ENCODE results near the gene B3GAT1.

DNA sequence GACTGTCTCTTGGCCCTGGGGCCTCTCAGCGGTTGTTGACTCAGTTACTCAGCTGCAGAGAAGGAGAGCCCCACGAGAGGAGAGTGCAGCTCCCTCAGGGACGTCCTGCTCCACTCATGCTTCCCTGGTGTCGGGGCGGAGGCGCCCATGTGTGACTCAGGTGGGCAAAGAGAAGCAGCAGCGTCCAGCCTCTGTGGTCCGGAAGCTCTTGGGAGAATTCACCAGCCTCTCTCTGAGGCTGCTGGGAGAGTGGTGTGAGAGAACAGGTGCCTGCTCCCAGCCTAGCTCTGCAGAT, 54.5 kb downstream of the B3GAT1 start:
- no peak for TF ChIP-seq POLR2A (IDR thresholded peaks at IDR 0.05)
- TF ChIP-seq, protein P1, sequence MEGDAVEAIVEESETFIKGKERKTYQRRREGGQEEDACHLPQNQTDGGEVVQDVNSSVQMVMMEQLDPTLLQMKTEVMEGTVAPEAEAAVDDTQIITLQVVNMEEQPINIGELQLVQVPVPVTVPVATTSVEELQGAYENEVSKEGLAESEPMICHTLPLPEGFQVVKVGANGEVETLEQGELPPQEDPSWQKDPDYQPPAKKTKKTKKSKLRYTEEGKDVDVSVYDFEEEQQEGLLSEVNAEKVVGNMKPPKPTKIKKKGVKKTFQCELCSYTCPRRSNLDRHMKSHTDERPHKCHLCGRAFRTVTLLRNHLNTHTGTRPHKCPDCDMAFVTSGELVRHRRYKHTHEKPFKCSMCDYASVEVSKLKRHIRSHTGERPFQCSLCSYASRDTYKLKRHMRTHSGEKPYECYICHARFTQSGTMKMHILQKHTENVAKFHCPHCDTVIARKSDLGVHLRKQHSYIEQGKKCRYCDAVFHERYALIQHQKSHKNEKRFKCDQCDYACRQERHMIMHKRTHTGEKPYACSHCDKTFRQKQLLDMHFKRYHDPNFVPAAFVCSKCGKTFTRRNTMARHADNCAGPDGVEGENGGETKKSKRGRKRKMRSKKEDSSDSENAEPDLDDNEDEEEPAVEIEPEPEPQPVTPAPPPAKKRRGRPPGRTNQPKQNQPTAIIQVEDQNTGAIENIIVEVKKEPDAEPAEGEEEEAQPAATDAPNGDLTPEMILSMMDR (IDR thresholded peaks at IDR 0.05), result no peak
